SK-N-SH treated with all-trans-retinoic acid at 6 μM for 48 hours (cell line): ENCODE data around the gene CLEC16A.

Experiments
- ATAC-seq: fragments of 200-7000 bp; cut with Tn5 transposase; 3 replicates; pipeline ENCODE4 v1.9.1; 2020; ENCODE audit warnings: mild to moderate bottlenecking, moderate library complexity
- ARNTL ChIP-seq: fragments of 450-650 bp; formaldehyde crosslinking; IDR thresholded peaks from 2 replicates; pipeline ENCODE4 v1.5.0; 2020; ENCODE audit warnings: low read depth, mild to moderate bottlenecking, moderate library complexity, borderline replicate concordance
- BACH2 ChIP-seq: fragments of 250-450 bp; sonication (Bioruptor Pico); IDR thresholded peaks from 2 replicates; pipeline ENCODE4 v1.9.0; 2021; ENCODE audit warnings: mild to moderate bottlenecking, borderline replicate concordance
- CSDC2 ChIP-seq: fragments of 250-450 bp; sonication (Bioruptor Pico); IDR thresholded peaks from 2 replicates; pipeline ENCODE4 v1.5.0; 2020; ENCODE audit warnings: mild to moderate bottlenecking, moderate library complexity
- ESRRG ChIP-seq: fragments of 250-450 bp; sonication (Bioruptor Pico); IDR thresholded peaks from 2 replicates; pipeline ENCODE4 v1.6.1; 2021; ENCODE audit warnings: mild to moderate bottlenecking
- GLIS3 ChIP-seq: fragments of 250-450 bp; sonication (Bioruptor Pico); IDR thresholded peaks from 2 replicates; pipeline ENCODE4 v1.5.0; 2020; ENCODE audit warnings: mild to moderate bottlenecking, moderate library complexity
- OSR1 ChIP-seq: fragments of 250-450 bp; sonication (Bioruptor Pico); IDR thresholded peaks from 2 replicates; pipeline ENCODE4 v1.8.0; 2022; ENCODE audit warnings: moderate library complexity, mild to moderate bottlenecking, inconsistent platforms
- PPARA ChIP-seq: fragments of 250-450 bp; sonication (Bioruptor Pico); IDR thresholded peaks from 2 replicates; pipeline ENCODE4 v1.5.0; 2020; ENCODE audit warnings: mild to moderate bottlenecking, borderline replicate concordance
- RARB ChIP-seq: fragments of 250-450 bp; sonication (Bioruptor Pico); IDR thresholded peaks from 2 replicates; pipeline ENCODE4 v1.8.0; 2021; ENCODE audit warnings: mild to moderate bottlenecking, moderate library complexity
- SNAI2 ChIP-seq: fragments of 250-450 bp; sonication (Bioruptor Pico); IDR thresholded peaks from 2 replicates; pipeline ENCODE4 v1.5.0; 2020; ENCODE audit warnings: mild to moderate bottlenecking, moderate library complexity
- TOX ChIP-seq: fragments of 250-450 bp; sonication (Bioruptor Pico); IDR thresholded peaks from 2 replicates; pipeline ENCODE4 v1.8.0; 2021; ENCODE audit warnings: mild to moderate bottlenecking, moderate library complexity, borderline replicate concordance
- ZC3H10 ChIP-seq: fragments of 250-450 bp; sonication (Bioruptor Pico); IDR thresholded peaks from 2 replicates; pipeline ENCODE4 v1.5.1; 2021; ENCODE audit warnings: mild to moderate bottlenecking, moderate library complexity
- ZFP3 ChIP-seq: fragments of 250-450 bp; sonication (Bioruptor Pico); IDR thresholded peaks from 2 replicates; pipeline ENCODE4 v1.5.0; 2020; ENCODE audit warnings: mild to moderate bottlenecking, moderate library complexity
- ZFP30 ChIP-seq: fragments of 450-650 bp; formaldehyde crosslinking; IDR thresholded peaks from 2 replicates; pipeline ENCODE4 v1.5.0; 2022; ENCODE audit warnings: mild to moderate bottlenecking, moderate library complexity
- ZNF565 ChIP-seq: fragments of 450-650 bp; formaldehyde crosslinking; conservative IDR thresholded peaks from 2 replicates; pipeline ENCODE4 v1.5.0; 2020; ENCODE audit warnings: low read depth, mild to moderate bottlenecking, moderate library complexity
- ZNF70 ChIP-seq: fragments of 450-650 bp; formaldehyde crosslinking; IDR thresholded peaks from 2 replicates; pipeline ENCODE4 v1.5.0; 2020; ENCODE audit warnings: mild to moderate bottlenecking, moderate library complexity
- ZNF8 ChIP-seq: fragments of 450-650 bp; formaldehyde crosslinking; IDR thresholded peaks from 2 replicates; pipeline ENCODE4 v1.5.0; 2020; ENCODE audit warnings: mild to moderate bottlenecking, moderate library complexity
- TF ChIP-seq, protein P1 (sequence below): fragments of 250-450 bp; sonication (Bioruptor Pico); IDR thresholded peaks from 2 replicates; pipeline ENCODE4 v1.8.0; 2021; ENCODE audit warnings: low read depth, mild to moderate bottlenecking, moderate library complexity, borderline replicate concordance
- TF ChIP-seq, protein P2 (sequence below): fragments of 250-450 bp; sonication (Bioruptor Pico); IDR thresholded peaks from 2 replicates; pipeline ENCODE4 v1.5.1; 2020; ENCODE audit warnings: low read depth, mild to moderate bottlenecking, moderate library complexity
- TF ChIP-seq, protein P3 (sequence below): fragments of 250-450 bp; sonication (Bioruptor Pico); IDR thresholded peaks from 2 replicates; pipeline ENCODE4 v1.8.0; 2020; ENCODE audit warnings: mild to moderate bottlenecking, moderate library complexity, borderline replicate concordance
- TF ChIP-seq, protein P4 (sequence below): fragments of 250-450 bp; sonication (Bioruptor Pico); IDR thresholded peaks from 2 replicates; pipeline ENCODE4 v1.5.0; 2020; ENCODE audit warnings: mild to moderate bottlenecking, moderate library complexity

CLEC16A gene

DNA sequence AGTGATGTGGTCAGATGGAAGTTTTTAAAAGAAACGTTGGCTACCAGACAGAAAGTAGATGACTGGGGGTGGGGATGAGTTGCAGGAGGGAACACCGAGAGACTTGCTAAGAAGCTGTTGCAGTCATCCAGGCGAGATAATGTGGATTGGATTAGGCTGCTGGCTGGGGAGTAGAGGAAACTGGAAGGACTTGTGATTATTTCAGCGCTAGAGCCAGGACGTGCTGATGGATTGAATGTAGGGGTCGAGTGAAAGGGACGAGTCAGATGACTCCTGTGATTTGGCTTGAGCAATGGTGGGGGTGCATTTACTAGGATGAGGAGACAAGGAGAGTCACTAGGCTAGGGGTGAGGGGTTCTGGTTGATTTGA is 88.5 kb downstream of the CLEC16A start:
- TF ChIP-seq ZFP30 (no peak), SNAI2 (no peak), CSDC2 (no peak), GLIS3 (CRISPR knock-in tag) (no peak)
- no peak for ATAC-seq

DNA sequence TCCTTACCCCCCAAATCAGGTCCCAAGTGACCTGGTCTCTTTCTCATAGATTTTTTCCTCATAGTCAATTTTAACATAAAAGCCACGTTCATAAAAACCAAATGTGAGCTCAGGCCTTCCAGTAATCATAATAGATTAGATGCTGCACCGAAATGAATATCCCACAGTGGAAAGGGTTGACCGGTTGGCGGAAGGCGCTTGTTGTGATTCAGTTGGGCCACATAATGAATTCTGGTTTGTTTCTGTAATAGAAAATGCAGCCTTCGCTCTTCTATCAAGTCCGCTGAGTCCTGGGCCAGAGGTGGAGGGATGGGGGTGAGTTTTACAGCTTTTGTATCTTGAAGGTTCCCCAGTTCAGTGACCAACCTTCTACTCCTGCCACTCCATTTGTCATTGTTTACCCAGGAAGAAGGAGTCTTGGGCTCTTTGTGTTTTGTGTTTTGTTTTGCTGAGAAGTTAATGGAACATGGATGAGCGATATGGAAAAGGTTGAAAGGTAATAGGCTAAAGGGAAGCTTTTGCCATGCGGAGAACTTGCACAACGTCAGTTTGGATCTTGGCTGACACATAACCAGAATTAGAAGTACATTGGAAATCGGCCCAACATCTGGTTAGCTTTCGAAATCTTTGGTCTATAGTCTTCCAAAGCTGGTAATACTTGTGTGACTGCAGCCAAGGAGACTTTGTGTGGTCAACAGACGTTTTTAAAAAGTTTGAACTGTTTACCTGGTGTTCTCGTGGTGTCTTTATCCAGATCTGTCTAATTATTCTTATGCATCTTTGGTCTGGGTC is 89.5 kb downstream of the CLEC16A start:
- TF ChIP-seq RARB (CRISPR knock-in tag) (no peak), PPARA (CRISPR knock-in tag) (no peak)
- TF ChIP-seq, protein P1, sequence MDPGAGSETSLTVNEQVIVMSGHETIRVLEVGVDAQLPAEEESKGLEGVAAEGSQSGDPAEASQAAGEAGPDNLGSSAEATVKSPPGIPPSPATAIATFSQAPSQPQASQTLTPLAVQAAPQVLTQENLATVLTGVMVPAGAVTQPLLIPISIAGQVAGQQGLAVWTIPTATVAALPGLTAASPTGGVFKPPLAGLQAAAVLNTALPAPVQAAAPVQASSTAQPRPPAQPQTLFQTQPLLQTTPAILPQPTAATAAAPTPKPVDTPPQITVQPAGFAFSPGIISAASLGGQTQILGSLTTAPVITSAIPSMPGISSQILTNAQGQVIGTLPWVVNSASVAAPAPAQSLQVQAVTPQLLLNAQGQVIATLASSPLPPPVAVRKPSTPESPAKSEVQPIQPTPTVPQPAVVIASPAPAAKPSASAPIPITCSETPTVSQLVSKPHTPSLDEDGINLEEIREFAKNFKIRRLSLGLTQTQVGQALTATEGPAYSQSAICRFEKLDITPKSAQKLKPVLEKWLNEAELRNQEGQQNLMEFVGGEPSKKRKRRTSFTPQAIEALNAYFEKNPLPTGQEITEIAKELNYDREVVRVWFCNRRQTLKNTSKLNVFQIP (CRISPR knock-in tag), result no peak
- TF ChIP-seq, all 23 proteins: peak for 0
- ATAC-seq, result no peak

DNA sequence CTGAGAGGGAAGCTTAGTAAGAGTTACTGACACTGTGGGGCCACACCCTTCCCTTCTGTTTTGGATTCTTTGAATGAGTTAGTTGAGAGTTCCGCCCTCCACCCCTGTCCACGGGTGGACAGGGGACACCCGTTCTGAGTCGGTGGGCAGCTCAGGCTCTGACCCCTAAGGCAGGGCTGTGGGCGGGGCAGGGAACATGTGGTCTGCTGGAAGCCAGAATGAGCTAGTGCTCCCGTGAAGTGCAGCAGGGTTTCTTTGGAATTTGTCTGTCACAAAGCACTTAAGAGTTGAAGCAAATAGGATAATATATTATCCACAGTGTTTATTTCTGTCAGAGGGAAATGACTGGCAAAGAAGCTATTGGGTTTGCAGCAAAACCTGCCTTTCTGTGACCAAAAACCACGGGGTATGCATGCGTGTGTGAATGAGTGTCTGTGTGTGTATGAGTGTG is 90.1 kb downstream of the CLEC16A start:
- TF ChIP-seq ZNF565 (CRISPR knock-in tag) (no peak), ARNTL (CRISPR knock-in tag) (no peak), ZNF8 (CRISPR knock-in tag) (no peak), RARB (CRISPR knock-in tag) (no peak), OSR1 (CRISPR knock-in tag) (no peak), TOX (CRISPR knock-in tag) (no peak), GLIS3 (CRISPR knock-in tag) (no peak), BACH2 (no peak), ZC3H10 (CRISPR knock-in tag) (no peak)
- TF ChIP-seq, protein P2, sequence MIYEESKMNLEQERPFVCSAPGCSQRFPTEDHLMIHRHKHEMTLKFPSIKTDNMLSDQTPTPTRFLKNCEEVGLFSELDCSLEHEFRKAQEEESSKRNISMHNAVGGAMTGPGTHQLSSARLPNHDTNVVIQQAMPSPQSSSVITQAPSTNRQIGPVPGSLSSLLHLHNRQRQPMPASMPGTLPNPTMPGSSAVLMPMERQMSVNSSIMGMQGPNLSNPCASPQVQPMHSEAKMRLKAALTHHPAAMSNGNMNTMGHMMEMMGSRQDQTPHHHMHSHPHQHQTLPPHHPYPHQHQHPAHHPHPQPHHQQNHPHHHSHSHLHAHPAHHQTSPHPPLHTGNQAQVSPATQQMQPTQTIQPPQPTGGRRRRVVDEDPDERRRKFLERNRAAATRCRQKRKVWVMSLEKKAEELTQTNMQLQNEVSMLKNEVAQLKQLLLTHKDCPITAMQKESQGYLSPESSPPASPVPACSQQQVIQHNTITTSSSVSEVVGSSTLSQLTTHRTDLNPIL, result no peak
- TF ChIP-seq, protein P3, sequence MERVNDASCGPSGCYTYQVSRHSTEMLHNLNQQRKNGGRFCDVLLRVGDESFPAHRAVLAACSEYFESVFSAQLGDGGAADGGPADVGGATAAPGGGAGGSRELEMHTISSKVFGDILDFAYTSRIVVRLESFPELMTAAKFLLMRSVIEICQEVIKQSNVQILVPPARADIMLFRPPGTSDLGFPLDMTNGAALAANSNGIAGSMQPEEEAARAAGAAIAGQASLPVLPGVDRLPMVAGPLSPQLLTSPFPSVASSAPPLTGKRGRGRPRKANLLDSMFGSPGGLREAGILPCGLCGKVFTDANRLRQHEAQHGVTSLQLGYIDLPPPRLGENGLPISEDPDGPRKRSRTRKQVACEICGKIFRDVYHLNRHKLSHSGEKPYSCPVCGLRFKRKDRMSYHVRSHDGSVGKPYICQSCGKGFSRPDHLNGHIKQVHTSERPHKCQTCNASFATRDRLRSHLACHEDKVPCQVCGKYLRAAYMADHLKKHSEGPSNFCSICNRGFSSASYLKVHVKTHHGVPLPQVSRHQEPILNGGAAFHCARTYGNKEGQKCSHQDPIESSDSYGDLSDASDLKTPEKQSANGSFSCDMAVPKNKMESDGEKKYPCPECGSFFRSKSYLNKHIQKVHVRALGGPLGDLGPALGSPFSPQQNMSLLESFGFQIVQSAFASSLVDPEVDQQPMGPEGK (CRISPR knock-in tag), result no peak
- TF ChIP-seq, protein P1 (CRISPR knock-in tag), result no peak
- TF ChIP-seq, protein P4, sequence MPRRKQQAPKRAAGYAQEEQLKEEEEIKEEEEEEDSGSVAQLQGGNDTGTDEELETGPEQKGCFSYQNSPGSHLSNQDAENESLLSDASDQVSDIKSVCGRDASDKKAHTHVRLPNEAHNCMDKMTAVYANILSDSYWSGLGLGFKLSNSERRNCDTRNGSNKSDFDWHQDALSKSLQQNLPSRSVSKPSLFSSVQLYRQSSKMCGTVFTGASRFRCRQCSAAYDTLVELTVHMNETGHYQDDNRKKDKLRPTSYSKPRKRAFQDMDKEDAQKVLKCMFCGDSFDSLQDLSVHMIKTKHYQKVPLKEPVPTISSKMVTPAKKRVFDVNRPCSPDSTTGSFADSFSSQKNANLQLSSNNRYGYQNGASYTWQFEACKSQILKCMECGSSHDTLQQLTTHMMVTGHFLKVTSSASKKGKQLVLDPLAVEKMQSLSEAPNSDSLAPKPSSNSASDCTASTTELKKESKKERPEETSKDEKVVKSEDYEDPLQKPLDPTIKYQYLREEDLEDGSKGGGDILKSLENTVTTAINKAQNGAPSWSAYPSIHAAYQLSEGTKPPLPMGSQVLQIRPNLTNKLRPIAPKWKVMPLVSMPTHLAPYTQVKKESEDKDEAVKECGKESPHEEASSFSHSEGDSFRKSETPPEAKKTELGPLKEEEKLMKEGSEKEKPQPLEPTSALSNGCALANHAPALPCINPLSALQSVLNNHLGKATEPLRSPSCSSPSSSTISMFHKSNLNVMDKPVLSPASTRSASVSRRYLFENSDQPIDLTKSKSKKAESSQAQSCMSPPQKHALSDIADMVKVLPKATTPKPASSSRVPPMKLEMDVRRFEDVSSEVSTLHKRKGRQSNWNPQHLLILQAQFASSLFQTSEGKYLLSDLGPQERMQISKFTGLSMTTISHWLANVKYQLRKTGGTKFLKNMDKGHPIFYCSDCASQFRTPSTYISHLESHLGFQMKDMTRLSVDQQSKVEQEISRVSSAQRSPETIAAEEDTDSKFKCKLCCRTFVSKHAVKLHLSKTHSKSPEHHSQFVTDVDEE, result no peak
- ATAC-seq, result no peak

DNA sequence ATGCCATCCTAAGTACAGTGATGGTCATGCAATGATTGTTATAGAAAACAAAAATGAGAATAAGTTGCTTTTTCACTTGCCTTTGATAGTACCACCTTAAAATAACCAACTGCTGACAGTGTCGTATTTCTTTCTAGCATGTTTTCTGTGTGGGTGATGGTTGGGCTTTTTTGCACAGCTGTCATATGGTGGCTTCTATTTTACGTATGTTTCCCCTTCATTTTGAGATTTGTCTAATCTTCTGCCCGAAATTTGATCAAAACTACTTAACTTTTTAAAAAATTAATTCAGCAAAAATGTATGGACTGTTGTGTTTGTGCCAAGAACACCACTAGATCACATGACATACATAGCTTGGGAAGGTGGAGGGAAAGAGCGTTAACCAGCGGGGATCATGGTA is 90.7 kb downstream of the CLEC16A start:
- no peak for ATAC-seq

More for the DNA sequence above, 90.7 kb downstream of the CLEC16A start:
- TF ChIP-seq RARB (CRISPR knock-in tag) (no peak), ZNF565 (CRISPR knock-in tag) (no peak), ZFP3 (CRISPR knock-in tag) (no peak), ZFP30 (no peak), GLIS3 (CRISPR knock-in tag) (no peak), ZNF8 (CRISPR knock-in tag) (no peak), ZNF70 (CRISPR knock-in tag) (no peak), ESRRG (CRISPR knock-in tag) (no peak), ARNTL (CRISPR knock-in tag) (no peak)
- TF ChIP-seq, protein P4, result no peak
- TF ChIP-seq, protein P1 (CRISPR knock-in tag), result no peak
